ENCODE data around the gene ZNF423. TPM values are rescaled to one million over a fixed set of nuclear protein-coding genes. Genes with fewer than 3 reads are reported as not detected.
"Not testable (repeated sequence)": the region's sequence is repeated elsewhere in the genome, so short reads cannot be mapped to it uniquely, and the experiment has no call there.

Gene ZNF423
- total RNA-seq, 3 donors from 2014 or later (not counting 1 experiment from before 2014, with no cell fraction given) = not detected

GRCh38 chr16:49884033-49885015 lies 28.4 kb upstream of the ZNF423 start:
- intact Hi-C loops (cut with micrococcal nuclease) = no loop called here
- no peak for TF ChIP-seq CTCF (IDR thresholded peaks at IDR 0.05)
- WGBS (ENCODE audit: insufficient coverage) = 77% methylated on average over 14 of the region's 14 CpGs
- no peak overlapping the region for H3K4me3 Mint-ChIP-seq
- Histone ChIP-seq H3K27me3 (ENCODE audit: control insufficient read depth, insufficient read depth, low read length) (no peaks in the 10 kb centered on the region), H3K4me3 (ENCODE audit: low read length) (no peak overlapping the region), H3K36me3 (ENCODE audit: control insufficient read depth, insufficient read depth, low read length) (no peaks in the 10 kb centered on the region), H3K9me3 (ENCODE audit: control insufficient read depth, insufficient read depth, low read length) (no peaks in the 10 kb centered on the region), H3K4me1 (ENCODE audit: control insufficient read depth, insufficient read depth, low read length) (no peaks in the 10 kb centered on the region), H3K27ac (ENCODE audit: low read length) (no peak overlapping the region)
- H3K4me1 Mint-ChIP-seq = no peaks in the 10 kb centered on the region
- peaks cover 8 to 10% of the 10 kb centered on the region in 2 donors for H3K27me3 Mint-ChIP-seq (ENCODE audit: low read depth in 2 of 2)
- no peak for DNase-seq
- H3K9me3 Mint-ChIP-seq = no peaks in the 10 kb centered on the region
- no peak overlapping the region for H3K27ac Mint-ChIP-seq
- no peak for ATAC-seq
- H3K36me3 Mint-ChIP-seq = no peaks in the 10 kb centered on the region

GRCh38 chr16:49883076-49884014 lies 27.4 kb upstream of the ZNF423 start:
- Histone ChIP-seq H3K27ac (ENCODE audit: low read length) (no peak overlapping the region), H3K36me3 (ENCODE audit: control insufficient read depth, insufficient read depth, low read length) (no peaks in the 10 kb centered on the region), H3K4me3 (ENCODE audit: low read length) (no peak overlapping the region), H3K27me3 (ENCODE audit: control insufficient read depth, insufficient read depth, low read length) (no peaks in the 10 kb centered on the region), H3K9me3 (ENCODE audit: control insufficient read depth, insufficient read depth, low read length) (no peaks in the 10 kb centered on the region), H3K4me1 (ENCODE audit: control insufficient read depth, insufficient read depth, low read length) (no peaks in the 10 kb centered on the region)
- intact Hi-C loops (cut with micrococcal nuclease) = no loop called here
- WGBS (ENCODE audit: insufficient coverage) = 78% methylated on average over 15 of the region's 16 CpGs
- ATAC-seq (no peak), DNase-seq (no peak)
- H3K27me3 Mint-ChIP-seq (ENCODE audit: low read depth in 2 of 2) = peaks cover 13 to 14% of the 10 kb centered on the region in 2 donors
- H3K36me3 Mint-ChIP-seq = no peaks in the 10 kb centered on the region
- no peaks in the 10 kb centered on the region for H3K4me1 Mint-ChIP-seq
- TF ChIP-seq CTCF (IDR thresholded peaks at IDR 0.05) = no peak
- H3K4me3 Mint-ChIP-seq = no peak overlapping the region
- H3K27ac Mint-ChIP-seq = no peak overlapping the region
- no peaks in the 10 kb centered on the region for H3K9me3 Mint-ChIP-seq

- Mint-ChIP-seq H3K9me3 (no peaks in the 10 kb centered on the region), H3K4me1 (no peaks in the 10 kb centered on the region), H3K36me3 (no peaks in the 10 kb centered on the region), H3K4me3 (no peak overlapping the region), H3K27me3 (ENCODE audit: low read depth in 2 of 2) (peaks cover 7 to 18% of the 10 kb centered on the region in 2 donors), H3K27ac (no peak overlapping the region)
- H3K9me3 ChIP-seq (ENCODE audit: control insufficient read depth, insufficient read depth, low read length) = no peaks in the 10 kb centered on the region
- 85% methylated on average over 7 of the region's 7 CpGs for WGBS (ENCODE audit: insufficient coverage)
- no peaks in the 10 kb centered on the region for H3K36me3 ChIP-seq (ENCODE audit: control insufficient read depth, insufficient read depth, low read length)
- intact Hi-C loops (cut with micrococcal nuclease) = no loop called here
- peaks cover 3% of the 10 kb centered on the region for H3K27me3 ChIP-seq (ENCODE audit: control insufficient read depth, insufficient read depth, low read length)
- no peak overlapping the region for H3K27ac ChIP-seq (ENCODE audit: low read length)
- H3K4me1 ChIP-seq (ENCODE audit: control insufficient read depth, insufficient read depth, low read length) = no peaks in the 10 kb centered on the region
- no peak for ATAC-seq
- no peak overlapping the region for H3K4me3 ChIP-seq (ENCODE audit: low read length)
- TF ChIP-seq CTCF (IDR thresholded peaks at IDR 0.05) = no peak
- DNase-seq = no peak
Observed at GRCh38 chr16:49881890-49882289, 26.0 kb upstream of the ZNF423 start.

GRCh38 chr16:49878540-49878939 lies 22.6 kb upstream of the ZNF423 start:
- H3K4me3 ChIP-seq (ENCODE audit: low read length); H3K9me3 Mint-ChIP-seq; H3K27ac ChIP-seq (ENCODE audit: low read length); H3K9me3 ChIP-seq (ENCODE audit: control insufficient read depth, insufficient read depth, low read length); H3K4me3 Mint-ChIP-seq; ATAC-seq; H3K4me1 Mint-ChIP-seq; H3K4me1 ChIP-seq (ENCODE audit: control insufficient read depth, insufficient read depth, low read length); H3K36me3 ChIP-seq (ENCODE audit: control insufficient read depth, insufficient read depth, low read length); H3K27me3 ChIP-seq (ENCODE audit: control insufficient read depth, insufficient read depth, low read length); DNase-seq; H3K36me3 Mint-ChIP-seq; intact Hi-C loops (cut with micrococcal nuclease); H3K27ac Mint-ChIP-seq: not testable (repeated sequence)
- peaks cover 25 to 32% of the 10 kb centered on the region in 2 donors for H3K27me3 Mint-ChIP-seq (ENCODE audit: low read depth in 2 of 2)
- 100% methylated on average over 1 of the region's 3 CpGs for WGBS (ENCODE audit: insufficient coverage)
